HCT116 (cell line): ENCODE data around the gene YY1. TPM values are rescaled to one million over a fixed set of nuclear protein-coding genes. Genes with fewer than 3 reads are reported as not detected.

Source experiments
- ATAC-seq: fragments of 200-7000 bp; cut with Tn5 transposase; 2 replicates; pipeline ENCODE4 v1.9.1; 2020; ENCODE audit warnings: mild to moderate bottlenecking, moderate library complexity
- BruUV-seq: library from RNA; stranded (reverse); fragments of 400-500 nt; replicated peaks from 2 replicates; lab custom pipeline; 2021; lab: Mats Ljungman, UMichigan
- CTCF ChIA-PET: fragments of 300-600 bp; sonication (Branson Sonifier 250); formaldehyde crosslinking; loops from one replicate; lab custom pipeline; 2021; ENCODE audit warnings: antibody characterized with exemption; lab: Charles Lee
- POLR2A ChIA-PET: fragments of 300-600, 350-600 bp; sonication (Branson Sonifier 250); formaldehyde crosslinking; loops from one replicate; lab custom pipeline; 2021; ENCODE audit warnings: antibody characterized with exemption; lab: Charles Lee
- RAD21 ChIA-PET, 2 experiments: fragments of 300-600 bp; sonication (Branson Sonifier 250); formaldehyde crosslinking; loops; one replicate each; lab custom pipeline; 2023; ENCODE audit warnings: low total read pairs in 2 of 2; ENCODE audit not compliant: uncharacterized antibody in 2 of 2, unreplicated experiment in 2 of 2, low non-redundant PET in 1 of 2; lab: Charles Lee
- DNase-seq: peaks from one replicate; pipeline ENCODE4 v3.0.0-alpha.2; 2010; ENCODE audit warnings: low read depth, low spot score
- H2AFZ ChIP-seq: fragments of 200-600 bp; shearing (Covaris generic), sonication (generic); 2 replicates; pipeline ENCODE4 v1.6.1; 2017; ENCODE audit warnings: low read depth, mixed run types, mixed read lengths, antibody characterized with exemption, low read length; ENCODE audit not compliant: poor library complexity, severe bottlenecking
- H3K27ac ChIP-seq: 2 replicates; pipeline ENCODE4 v1.5.1; 2012; ENCODE audit warnings: low read depth, low read length
- H3K27me3 ChIP-seq: fragments of 200-600 bp; sonication (generic); 2 replicates; pipeline ENCODE4 v1.6.1; 2016; ENCODE audit warnings: mixed run types, low read length, mixed read lengths; ENCODE audit not compliant: insufficient read depth
- H3K36me3 ChIP-seq, 2 experiments: fragments of 200-500 bp in 1 of 2; fragments of 200-600 bp in 1 of 2; sonication (Bioruptor generic) in 1 of 2; sonication (generic) in 1 of 2; 2 replicates each; pipeline versions ENCODE4 v1.5.1 to v1.6.1; 2014 to 2016; ENCODE audit warnings: low read length in 2 of 2, inconsistent platforms in 1 of 2, mixed read lengths in 1 of 2, mixed run types in 1 of 2; ENCODE audit not compliant: insufficient read depth in 2 of 2, control insufficient read depth in 1 of 2
- H3K4me1 ChIP-seq, 2 experiments: fragments of 200-600 bp in 1 of 2; sonication (generic) in 1 of 2; 2 replicates each; pipeline versions ENCODE4 v1.5.1 to v1.6.1; 2012 to 2017; ENCODE audit warnings: low read length in 2 of 2, inconsistent platforms in 1 of 2, mild to moderate bottlenecking in 1 of 2, mixed read lengths in 1 of 2, mixed run types in 1 of 2, moderate library complexity in 1 of 2; ENCODE audit not compliant: insufficient read depth in 2 of 2, control insufficient read depth in 1 of 2
- H3K4me2 ChIP-seq: fragments of 200-600 bp; sonication (generic); 2 replicates; pipeline ENCODE4 v1.6.1; 2017; ENCODE audit warnings: mixed run types, low read length, mixed read lengths
- H3K4me3 ChIP-seq, 2 experiments: fragments of 200-600 bp in 1 of 2; sonication (generic) in 1 of 2; replicated peaks in 1 of 2; 2 replicates each; pipeline ENCODE4 v1.5.1; 2011 to 2016; ENCODE audit warnings: low read length in 2 of 2, control low read depth in 1 of 2, low read depth in 1 of 2, mild to moderate bottlenecking in 1 of 2, mixed read lengths in 1 of 2, mixed run types in 1 of 2
- H3K79me2 ChIP-seq: fragments of 200-600 bp; sonication (generic); 2 replicates; pipeline ENCODE4 v1.6.1; 2017; ENCODE audit warnings: mild to moderate bottlenecking, mixed run types, low read length, moderate library complexity, mixed read lengths; ENCODE audit not compliant: insufficient read depth
- H3K9ac ChIP-seq: fragments of 200-600 bp; sonication (generic); 2 replicates; pipeline ENCODE4 v1.6.1; 2016; ENCODE audit warnings: low read length, mixed read lengths
- H3K9me2 ChIP-seq: fragments of 200-600 bp; sonication (generic), shearing (Covaris generic); 2 replicates; pipeline ENCODE4 v1.6.1; 2017; ENCODE audit warnings: mixed run types, mild to moderate bottlenecking, moderate library complexity; ENCODE audit not compliant: insufficient read depth
- H3K9me3 ChIP-seq, 2 experiments: fragments of 200-500 bp in 1 of 2; fragments of 200-600 bp in 1 of 2; sonication (Bioruptor generic) in 1 of 2; sonication (generic) in 1 of 2; 2 replicates each; pipeline ENCODE4 v1.6.1; 2014 to 2017; ENCODE audit warnings: low read length in 2 of 2, mixed read lengths in 2 of 2, inconsistent platforms in 1 of 2, low read depth in 1 of 2, mild to moderate bottlenecking in 1 of 2, mixed run types in 1 of 2, moderate library complexity in 1 of 2; ENCODE audit not compliant: control insufficient read depth in 1 of 2, insufficient read depth in 1 of 2
- H4K20me1 ChIP-seq: fragments of 200-600 bp; sonication (generic), shearing (Covaris generic); 2 replicates; pipeline ENCODE4 v1.6.1; 2017; ENCODE audit warnings: mixed run types, mild to moderate bottlenecking, moderate library complexity; ENCODE audit not compliant: insufficient read depth
- ATF3 ChIP-seq: IDR thresholded peaks from 2 replicates; pipeline ENCODE4 v1.6.1; 2012
- CBX3 ChIP-seq: IDR thresholded peaks from 2 replicates; pipeline ENCODE4 v1.6.1; 2012; ENCODE audit warnings: low read depth
- CEBPB ChIP-seq: IDR thresholded peaks from 2 replicates; pipeline ENCODE4 v1.6.1; 2012; ENCODE audit warnings: low read depth
- EZH2 ChIP-seq: fragments of 200-600 bp; sonication (generic); IDR thresholded peaks from 2 replicates; pipeline ENCODE4 v1.6.1; 2017; ENCODE audit warnings: antibody characterized with exemption, mixed run types
- EZH2phosphoT487 ChIP-seq: fragments of 200-600 bp; IDR thresholded peaks from 2 replicates; pipeline ENCODE4 v1.6.1; 2018; ENCODE audit warnings: antibody characterized with exemption, borderline replicate concordance
- JUND ChIP-seq: IDR thresholded peaks from 2 replicates; pipeline ENCODE4 v1.6.1; 2012
- MAX ChIP-seq: IDR thresholded peaks from 2 replicates; pipeline ENCODE4 v1.6.1; 2012
- POLR2AphosphoS5 ChIP-seq: IDR thresholded peaks from 2 replicates; pipeline ENCODE4 v1.6.1; 2011; ENCODE audit warnings: mild to moderate bottlenecking, low read depth, low read length, moderate library complexity
- RAD21 ChIP-seq: IDR thresholded peaks from 2 replicates; pipeline ENCODE4 v1.6.1; 2012; ENCODE audit warnings: low read depth, mild to moderate bottlenecking
- SP1 ChIP-seq: IDR thresholded peaks from 2 replicates; pipeline ENCODE4 v1.6.1; 2012; ENCODE audit warnings: low read depth
- SRF ChIP-seq: IDR thresholded peaks from 2 replicates; pipeline ENCODE4 v1.6.1; 2012; ENCODE audit warnings: low read depth
- TCF7L2 ChIP-seq: IDR thresholded peaks from 2 replicates; pipeline ENCODE4 v1.7.0; 2011; ENCODE audit warnings: borderline replicate concordance, inconsistent platforms; ENCODE audit not compliant: insufficient read depth, insufficient read length; ENCODE audit errors: extremely low read depth
- YY1 ChIP-seq: IDR thresholded peaks from 2 replicates; pipeline ENCODE4 v1.6.1; 2011; ENCODE audit warnings: low read length, low read depth, moderate library complexity, mild to moderate bottlenecking; ENCODE audit not compliant: insufficient replicate concordance; ENCODE audit errors: extremely low read depth
- ZFX ChIP-seq: fragments of 450-650 bp; IDR thresholded peaks from 2 replicates; pipeline ENCODE4 v1.6.1; 2017
- ZNF274 ChIP-seq: fragments of 200-500 bp; sonication (Bioruptor generic); IDR thresholded peaks from 2 replicates; pipeline ENCODE4 v1.6.1; 2014; ENCODE audit warnings: mild to moderate bottlenecking, low read depth, low read length, inconsistent platforms
- intact Hi-C: fragments of 100-400 bp; cut with micrococcal nuclease; formaldehyde crosslinking; loops from 2 replicates; pipeline ENCODE4 v1.10.0; 2022
- total RNA-seq: library from RNA; stranded (reverse); gene quantifications from one replicate; pipeline ENCODE4 v1.2.1, GENCODE V29; 2021; ENCODE audit not compliant: unreplicated experiment
- TF ChIP-seq, protein P1 (sequence below): IDR thresholded peaks from 2 replicates; pipeline ENCODE4 v1.6.1; 2012; ENCODE audit warnings: low read depth

Gene YY1
- total RNA-seq, 1 experiment from 2014 or later: 111 TPM

DNA sequence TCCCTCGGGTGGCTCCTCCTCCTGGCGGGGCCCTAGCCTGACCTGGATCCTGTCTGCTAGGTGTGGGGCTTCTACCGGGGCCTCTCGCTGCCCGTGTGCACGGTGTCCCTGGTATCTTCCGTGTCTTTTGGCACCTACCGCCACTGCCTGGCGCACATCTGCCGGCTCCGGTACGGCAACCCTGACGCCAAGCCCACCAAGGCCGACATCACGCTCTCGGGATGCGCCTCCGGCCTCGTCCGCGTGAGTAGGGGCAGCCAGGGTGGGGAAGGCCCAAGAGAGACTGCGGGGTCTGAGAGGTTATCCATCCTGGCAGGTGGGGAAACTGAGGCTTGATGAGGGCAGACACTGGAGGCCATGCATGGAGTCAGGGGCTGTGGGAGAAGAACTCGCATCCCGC is 88.2 kb downstream of the YY1 start:
- RAD21 ChIA-PET: no interaction called here
- POLR2A ChIA-PET: no interaction called here
- DNase-seq (no peak), ATAC-seq (no peak)
- Histone ChIP-seq H3K27ac (no peak overlapping the region), H3K9me2 (no peaks in the 10 kb centered on the region), H3K27me3 (no peaks in the 10 kb centered on the region), H3K9me3 (no peaks in the 10 kb centered on the region), H4K20me1 (no peaks in the 10 kb centered on the region), H3K4me2 (no peak overlapping the region), H3K36me3 (no peaks in the 10 kb centered on the region), H3K79me2 (no peaks in the 10 kb centered on the region), H3K9ac (no peak overlapping the region), H2AFZ (no peak overlapping the region), H3K4me3 (no peak overlapping the region), H3K4me1 (no peaks in the 10 kb centered on the region)
- CTCF ChIA-PET: no interaction called here
- TF ChIP-seq ATF3 (no peak), RAD21 (no peak)
- intact Hi-C loops: no loop called here
- no TSS peak for BruUV-seq

DNA sequence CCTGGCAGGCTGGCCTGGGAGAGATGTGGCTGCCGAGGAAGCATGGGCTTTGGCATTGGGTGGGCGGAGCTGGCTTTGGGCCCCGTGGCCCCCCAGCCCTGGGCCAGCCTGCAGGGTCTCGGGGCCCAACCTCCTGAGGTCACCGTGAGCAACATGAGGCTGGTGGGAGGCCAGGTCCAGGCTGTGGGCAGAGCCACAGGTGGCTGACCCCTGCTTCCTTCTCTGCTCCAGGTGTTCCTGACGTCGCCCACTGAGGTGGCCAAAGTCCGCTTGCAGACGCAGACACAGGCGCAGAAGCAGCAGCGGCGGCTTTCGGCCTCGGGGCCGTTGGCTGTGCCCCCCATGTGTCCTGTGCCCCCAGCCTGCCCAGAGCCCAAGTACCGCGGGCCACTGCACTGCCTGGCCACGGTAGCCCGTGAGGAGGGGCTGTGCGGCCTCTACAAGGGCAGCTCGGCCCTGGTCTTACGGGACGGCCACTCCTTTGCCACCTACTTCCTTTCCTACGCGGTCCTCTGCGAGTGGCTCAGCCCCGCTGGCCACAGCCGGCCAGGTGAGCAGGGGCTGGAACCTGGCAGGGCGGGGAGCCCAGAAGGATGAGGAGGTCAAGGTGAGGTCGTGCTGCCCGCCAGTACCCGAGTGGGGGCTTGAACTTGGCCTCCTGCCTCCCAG is 89.7 kb downstream of the YY1 start:
- H3K4me1 ChIP-seq: no peaks in the 10 kb centered on the region
- no peak for TF ChIP-seq JUND
- TF ChIP-seq CBX3: no peak
- no peak for TF ChIP-seq CEBPB
- TF ChIP-seq YY1: no peak
- TF ChIP-seq EZH2phosphoT487: no peak
- TF ChIP-seq ZNF274: no peak
- TF ChIP-seq POLR2AphosphoS5: no peak
- TF ChIP-seq ZFX: no peak
- no peak for TF ChIP-seq RAD21
- TF ChIP-seq TCF7L2: no peak
- no peak for TF ChIP-seq SRF
- TF ChIP-seq, protein P1, sequence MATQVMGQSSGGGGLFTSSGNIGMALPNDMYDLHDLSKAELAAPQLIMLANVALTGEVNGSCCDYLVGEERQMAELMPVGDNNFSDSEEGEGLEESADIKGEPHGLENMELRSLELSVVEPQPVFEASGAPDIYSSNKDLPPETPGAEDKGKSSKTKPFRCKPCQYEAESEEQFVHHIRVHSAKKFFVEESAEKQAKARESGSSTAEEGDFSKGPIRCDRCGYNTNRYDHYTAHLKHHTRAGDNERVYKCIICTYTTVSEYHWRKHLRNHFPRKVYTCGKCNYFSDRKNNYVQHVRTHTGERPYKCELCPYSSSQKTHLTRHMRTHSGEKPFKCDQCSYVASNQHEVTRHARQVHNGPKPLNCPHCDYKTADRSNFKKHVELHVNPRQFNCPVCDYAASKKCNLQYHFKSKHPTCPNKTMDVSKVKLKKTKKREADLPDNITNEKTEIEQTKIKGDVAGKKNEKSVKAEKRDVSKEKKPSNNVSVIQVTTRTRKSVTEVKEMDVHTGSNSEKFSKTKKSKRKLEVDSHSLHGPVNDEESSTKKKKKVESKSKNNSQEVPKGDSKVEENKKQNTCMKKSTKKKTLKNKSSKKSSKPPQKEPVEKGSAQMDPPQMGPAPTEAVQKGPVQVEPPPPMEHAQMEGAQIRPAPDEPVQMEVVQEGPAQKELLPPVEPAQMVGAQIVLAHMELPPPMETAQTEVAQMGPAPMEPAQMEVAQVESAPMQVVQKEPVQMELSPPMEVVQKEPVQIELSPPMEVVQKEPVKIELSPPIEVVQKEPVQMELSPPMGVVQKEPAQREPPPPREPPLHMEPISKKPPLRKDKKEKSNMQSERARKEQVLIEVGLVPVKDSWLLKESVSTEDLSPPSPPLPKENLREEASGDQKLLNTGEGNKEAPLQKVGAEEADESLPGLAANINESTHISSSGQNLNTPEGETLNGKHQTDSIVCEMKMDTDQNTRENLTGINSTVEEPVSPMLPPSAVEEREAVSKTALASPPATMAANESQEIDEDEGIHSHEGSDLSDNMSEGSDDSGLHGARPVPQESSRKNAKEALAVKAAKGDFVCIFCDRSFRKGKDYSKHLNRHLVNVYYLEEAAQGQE: no peak
- TF ChIP-seq SP1: no peak
- no peak for TF ChIP-seq MAX
- TF ChIP-seq EZH2: no peak
- no peaks in the 10 kb centered on the region for H3K9me3 ChIP-seq
- ATAC-seq (no peak), DNase-seq (no peak)
- H3K9ac ChIP-seq: no peak overlapping the region
- H3K4me3 ChIP-seq: no peak overlapping the region
- no peaks in the 10 kb centered on the region for H3K79me2 ChIP-seq
- H4K20me1 ChIP-seq: no peaks in the 10 kb centered on the region
- no peak overlapping the region for H3K4me2 ChIP-seq
- ChIA-PET RAD21 (no interaction called here), POLR2A (no interaction called here), CTCF (no interaction called here)
- intact Hi-C loops: no loop called here
- H3K27ac ChIP-seq: no peak overlapping the region
- no TSS peak for BruUV-seq
- no peaks in the 10 kb centered on the region for H3K27me3 ChIP-seq
- no peaks in the 10 kb centered on the region for H3K9me2 ChIP-seq
- H3K36me3 ChIP-seq: no peaks in the 10 kb centered on the region
- H2AFZ ChIP-seq: no peak overlapping the region
